Left hindlimb (tissue), 1 donor: ENCODE results near the gene PLCG2.

ENCODE experiments used
- DNase-seq: peaks from one replicate; pipeline ENCODE4 v3.0.0-alpha.2; 2018

PLCG2 gene

DNA sequence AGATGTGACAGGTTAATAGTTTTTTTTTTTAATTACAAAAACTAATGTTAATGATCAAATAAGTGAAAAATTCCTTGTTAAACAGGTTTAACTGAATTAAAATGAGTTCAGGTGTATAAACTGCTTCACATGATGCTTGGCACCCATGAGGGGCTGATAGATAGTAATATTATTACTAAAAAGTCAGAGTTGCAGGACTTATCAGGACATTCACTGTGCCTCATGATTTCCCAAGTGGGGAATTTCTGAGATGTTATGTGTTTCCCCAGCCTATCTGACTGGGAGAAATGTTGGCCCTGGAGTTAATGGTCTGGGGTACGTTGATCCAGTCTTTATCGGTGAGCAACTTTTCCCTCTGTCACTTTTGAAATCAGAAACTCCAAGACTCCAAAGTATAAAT lies 102.1 kb downstream of the PLCG2 start:
- DNase-seq, result no peak

GRCh38 chr16:81882559-81882958 lies 103.5 kb downstream of the PLCG2 start:
- DNase-seq, result no peak

DNA sequence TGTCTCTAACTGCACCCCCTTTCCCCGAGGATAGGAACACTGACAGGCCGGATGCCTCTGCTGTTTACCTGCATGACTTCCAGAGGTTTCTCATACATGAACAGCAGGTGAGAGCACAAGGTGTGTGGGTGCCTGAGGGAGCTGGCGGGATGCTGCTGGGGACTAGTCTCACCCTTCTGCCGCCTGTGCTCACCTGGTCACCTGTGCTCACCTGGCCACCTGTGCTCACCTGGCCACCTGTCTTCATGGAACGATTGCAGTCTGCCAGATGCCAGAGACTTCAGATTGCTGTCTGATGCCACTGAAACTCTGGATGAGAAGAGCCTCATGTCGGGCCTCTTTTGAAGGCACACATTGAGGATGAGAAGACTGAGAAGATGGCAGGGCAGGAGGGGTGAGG lies 104.1 kb downstream of the PLCG2 start:
- no peak for DNase-seq

DNA sequence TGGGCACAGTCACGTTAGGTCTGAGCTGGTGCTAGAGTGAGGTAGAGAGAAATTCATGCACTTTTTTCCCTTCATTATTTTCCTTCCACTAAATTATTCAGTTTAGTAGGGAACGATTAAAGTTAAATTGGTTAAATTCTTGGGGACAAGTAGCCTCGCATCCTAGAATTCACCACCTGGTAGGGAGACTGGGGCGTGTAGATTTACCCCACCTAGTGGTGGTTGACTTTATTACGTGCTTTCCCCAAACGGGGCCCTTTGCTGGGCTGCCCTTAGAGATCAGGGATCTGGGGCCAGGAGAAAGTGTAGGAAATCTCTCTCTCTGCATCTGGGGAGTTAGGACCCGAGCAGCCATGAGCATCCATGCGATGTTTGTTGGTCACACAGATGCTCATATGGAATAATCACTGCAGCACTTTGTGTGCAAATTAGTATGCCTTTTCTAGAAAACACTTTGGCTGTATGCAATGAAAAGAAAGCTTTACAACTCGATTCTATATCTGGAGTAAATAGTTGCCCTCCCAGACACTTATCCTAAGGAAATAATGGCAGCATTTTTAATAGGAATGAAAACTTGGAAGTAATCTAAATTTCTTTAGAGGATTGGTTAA lies 107.0 kb downstream of the PLCG2 start:
- DNase-seq, result no peak

DNA sequence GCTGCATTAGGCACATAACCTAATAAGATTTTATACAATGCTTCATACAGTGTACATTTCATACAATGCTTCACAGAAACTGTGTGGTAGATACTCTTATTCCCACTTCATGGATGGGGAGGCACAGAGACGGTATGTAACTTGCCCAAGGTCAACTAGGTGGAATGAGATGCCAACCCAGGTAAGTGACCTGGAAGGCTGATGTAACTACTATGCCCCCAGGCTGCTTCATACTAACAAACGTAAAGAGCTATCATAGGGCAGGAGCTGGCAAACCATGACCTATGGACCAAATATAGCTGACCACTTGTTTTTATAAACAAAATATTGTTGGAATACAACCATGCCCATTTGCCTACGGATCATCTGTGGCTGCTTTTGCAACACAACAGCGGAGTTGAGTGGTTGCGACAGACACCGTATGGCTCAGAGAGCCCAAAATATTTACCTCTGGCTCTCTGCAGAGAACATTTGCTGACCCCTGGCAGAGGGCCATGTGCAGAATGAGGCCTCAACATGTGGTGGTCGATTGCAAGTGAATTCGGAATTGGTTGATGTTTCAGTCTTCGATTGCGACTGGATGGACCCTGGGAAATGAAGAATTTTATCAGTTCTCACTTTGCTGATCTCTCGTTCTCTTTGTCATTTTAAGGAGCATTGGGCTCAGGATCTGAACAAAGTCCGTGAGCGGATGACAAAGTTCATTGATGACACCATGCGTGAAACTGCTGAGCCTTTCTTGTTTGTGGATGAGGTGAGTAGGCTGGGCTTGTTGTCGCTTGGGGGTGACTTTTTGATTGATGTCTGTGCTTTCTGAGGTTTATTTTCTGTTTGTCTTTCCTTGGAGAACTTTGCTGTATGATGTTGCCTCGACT lies 109.7 kb downstream of the PLCG2 start:
- no peak for DNase-seq

DNA sequence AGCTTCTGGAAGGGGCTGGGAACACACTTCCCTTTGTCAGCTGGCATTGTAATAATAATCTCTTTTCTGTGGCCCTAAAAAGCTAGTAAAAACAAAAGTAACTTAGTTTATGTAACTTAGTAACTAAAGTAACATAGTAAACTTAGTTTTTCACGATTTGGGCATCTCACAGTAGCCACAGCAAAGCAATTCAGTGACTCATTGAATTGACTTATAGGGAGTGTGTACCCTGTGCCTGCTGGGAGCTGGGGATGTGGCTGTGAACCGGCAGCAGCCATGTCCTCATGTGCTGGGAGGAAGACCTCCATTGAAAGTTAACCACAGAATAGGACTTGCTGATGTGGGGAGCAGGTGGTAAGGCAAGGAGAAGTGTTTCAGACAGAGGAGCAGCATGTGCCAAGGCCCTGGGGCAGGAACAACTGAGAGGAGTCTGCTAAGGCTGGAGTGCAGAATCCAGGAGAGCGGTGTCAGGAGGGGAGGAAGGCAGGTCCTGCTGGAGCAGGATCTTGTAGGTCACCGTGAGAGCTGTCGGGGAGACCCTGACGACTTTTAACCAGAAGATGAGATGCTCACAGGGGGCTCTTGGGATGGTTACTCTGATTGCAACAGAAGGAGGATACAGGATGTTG lies 112.8 kb downstream of the PLCG2 start:
- DNase-seq, result no peak

GRCh38 chr16:81894592-81894991 lies 115.5 kb downstream of the PLCG2 start:
- DNase-seq, result no peak

DNA sequence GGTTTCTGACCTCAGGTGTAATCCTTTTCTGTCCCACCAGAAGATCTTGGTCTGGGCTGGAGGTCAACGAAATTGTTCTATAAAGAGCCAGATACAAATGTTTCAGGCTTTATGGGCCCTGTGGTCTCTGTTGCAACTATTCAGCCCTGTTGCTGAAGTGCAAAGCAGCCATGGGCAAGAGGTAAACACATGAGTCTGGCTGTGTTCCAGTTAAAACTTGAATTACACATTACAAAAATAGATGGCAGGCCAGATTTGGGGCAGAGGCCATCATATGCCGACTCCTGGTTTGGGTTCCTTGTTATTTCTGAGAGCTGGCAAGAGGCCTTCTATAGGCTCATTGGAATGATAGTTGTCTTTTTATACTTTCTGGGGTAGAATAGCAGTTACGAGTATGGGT lies 117.8 kb downstream of the PLCG2 start:
- no peak for DNase-seq

DNA sequence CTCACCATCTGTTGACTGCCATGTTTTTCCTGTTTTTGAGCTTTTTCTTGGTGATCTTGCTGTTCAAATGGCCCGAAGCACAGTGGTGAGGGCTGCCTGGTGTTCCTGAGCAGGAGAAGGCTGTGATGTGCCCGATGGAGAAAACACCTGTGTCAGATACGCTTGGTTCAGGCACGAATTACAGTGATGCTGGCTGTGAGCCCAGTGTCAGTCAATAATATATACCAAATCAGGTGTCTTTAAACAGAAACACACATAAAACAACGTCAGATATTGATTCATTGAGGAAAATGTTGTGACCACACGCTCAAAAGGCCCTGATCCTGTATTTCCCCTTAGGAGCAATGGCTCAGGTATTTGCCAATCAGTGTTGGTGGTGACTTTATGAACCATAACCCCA lies 120.5 kb downstream of the PLCG2 start:
- DNase-seq, result no peak

DNA sequence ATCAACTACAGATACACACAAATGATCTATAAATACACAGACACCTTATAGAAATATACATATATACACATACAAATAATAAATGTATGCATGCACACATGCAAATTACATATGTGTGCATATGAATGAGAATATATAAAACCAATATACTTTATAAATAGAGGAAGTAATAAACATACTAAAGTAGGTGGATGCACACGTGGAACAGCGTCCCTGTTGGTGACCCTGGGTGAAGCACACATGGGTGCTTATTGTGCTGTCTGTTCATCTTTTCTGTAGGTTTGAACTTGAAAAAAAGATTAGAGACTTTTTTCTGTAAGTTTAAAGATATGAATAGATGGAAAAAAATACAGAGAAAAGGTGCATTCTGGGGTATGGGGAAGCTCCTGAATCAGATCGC lies 120.9 kb downstream of the PLCG2 start:
- no peak for DNase-seq

- no peak for DNase-seq
These were observed 121.4 kb downstream of the PLCG2 start for GRCh38 chr16:81900456-81900855.

DNA sequence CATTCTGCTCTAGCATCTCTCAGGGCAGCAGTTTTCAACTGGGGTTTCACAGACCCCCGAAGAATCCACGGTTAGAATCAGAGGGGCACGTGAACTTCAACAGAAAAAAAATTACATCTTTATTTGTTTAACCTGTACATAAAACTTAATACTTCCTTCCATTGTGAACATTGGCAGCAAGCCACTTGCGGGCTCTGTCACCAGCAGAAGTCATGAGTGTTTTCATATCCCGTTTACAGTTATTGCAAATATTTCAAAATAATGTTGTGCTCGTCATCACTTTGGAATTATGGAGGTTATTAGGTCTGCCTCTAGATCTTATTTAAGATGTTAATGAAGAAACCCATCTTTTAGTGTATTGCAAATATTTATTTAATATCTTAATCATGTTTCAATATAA lies 122.4 kb downstream of the PLCG2 start:
- DNase-seq, result no peak

- DNase-seq, result no peak
These were observed 122.9 kb downstream of the PLCG2 start for GRCh38 chr16:81902025-81902424.

DNA sequence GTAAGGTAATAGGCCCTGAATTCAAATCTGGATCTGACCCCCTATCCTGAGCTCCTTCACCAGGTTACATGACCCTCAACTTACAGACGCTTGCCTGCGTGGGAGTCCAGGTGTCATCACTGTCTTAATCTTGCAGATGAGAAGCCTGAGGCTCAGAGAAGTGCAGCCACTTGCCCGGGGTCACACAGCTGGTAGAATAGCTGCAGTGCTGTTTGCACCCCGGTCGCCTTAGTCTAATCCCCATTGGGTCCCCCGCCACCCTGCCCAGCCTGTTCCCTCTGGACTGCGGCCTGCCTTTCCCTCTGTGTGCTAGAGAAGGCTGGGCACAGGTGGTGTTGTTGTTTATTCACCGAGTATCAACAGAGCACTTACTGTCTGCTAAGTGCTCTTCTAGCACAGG lies 125.2 kb downstream of the PLCG2 start:
- no peak for DNase-seq

- DNase-seq, result no peak
These were observed 126.2 kb downstream of the PLCG2 start for GRCh38 chr16:81905277-81905676.

DNA sequence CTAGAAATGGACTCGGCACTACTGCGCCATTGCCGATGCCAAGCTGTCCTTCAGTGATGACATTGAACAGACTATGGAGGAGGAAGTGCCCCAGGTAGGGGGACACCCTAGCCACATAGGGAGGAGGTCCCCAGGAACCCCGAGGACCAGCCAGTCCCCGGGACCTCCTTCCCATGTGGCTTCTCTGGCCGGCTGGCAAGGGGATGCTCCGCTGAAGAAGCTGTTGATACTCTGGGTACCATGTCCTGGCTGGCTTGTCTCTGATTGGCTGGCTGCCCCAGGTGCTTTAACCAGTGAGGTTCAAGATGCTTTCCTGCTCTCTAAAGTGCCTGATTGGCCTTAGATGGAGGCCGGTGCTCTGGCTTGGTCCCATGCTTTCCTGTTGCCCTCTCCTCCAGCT lies 128.6 kb downstream of the PLCG2 start:
- no peak for DNase-seq

DNA sequence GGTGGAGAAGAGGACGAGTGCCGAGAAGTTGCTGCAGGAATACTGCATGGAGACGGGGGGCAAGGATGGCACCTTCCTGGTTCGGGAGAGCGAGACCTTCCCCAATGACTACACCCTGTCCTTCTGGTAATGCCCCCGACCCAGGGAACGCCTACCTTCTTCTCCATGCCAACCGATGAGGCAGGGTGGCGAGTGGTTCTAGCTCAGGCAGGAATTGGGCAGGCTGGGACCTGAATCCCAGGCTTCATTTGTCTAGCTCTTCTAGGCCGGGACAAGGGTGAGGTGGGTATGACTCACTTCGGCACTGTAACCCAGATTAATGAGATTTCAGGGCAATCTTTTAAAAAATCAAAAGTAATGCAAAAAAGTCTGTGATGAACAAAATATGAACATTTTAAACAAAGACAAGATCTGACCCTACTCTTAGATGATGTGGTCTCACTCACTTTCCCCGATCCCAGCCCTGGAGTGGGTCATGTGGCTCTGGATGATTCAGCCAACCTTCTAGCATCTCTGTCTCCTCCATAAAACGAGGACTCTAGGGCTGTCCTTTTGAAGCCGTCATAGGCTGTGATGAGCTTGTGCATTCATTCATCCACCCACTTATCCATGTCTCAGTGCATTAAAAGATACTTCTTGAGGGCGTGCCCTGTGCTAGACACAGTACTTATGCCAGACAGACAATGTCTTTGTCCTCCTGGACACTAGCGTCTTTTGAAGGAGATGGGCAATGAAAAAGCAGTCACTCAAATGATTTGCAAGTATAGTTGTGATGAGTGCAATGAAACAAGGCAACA lies 129.6 kb downstream of the PLCG2 start:
- no peak for DNase-seq

- no peak for DNase-seq
These were observed 131.3 kb downstream of the PLCG2 start for GRCh38 chr16:81910366-81910885.

DNA sequence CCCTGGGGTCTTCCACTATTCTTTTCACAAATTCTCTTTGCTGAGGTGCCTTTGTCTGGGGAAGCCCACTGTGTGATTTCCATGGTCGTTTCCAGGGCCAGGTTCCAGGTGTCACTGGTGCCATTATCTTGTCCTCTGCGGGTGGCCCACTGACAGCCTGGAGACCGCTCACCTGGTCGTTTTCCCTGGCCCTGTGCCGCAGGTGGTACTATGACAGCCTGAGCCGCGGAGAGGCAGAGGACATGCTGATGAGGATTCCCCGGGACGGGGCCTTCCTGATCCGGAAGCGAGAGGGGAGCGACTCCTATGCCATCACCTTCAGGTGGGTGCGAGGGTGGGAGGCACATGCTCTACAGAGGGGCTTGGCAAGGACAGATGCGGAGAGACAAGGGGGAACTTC lies 133.3 kb downstream of the PLCG2 start:
- DNase-seq, result no peak

GRCh38 chr16:81913222-81913621 lies 134.1 kb downstream of the PLCG2 start:
- DNase-seq, result no peak

DNA sequence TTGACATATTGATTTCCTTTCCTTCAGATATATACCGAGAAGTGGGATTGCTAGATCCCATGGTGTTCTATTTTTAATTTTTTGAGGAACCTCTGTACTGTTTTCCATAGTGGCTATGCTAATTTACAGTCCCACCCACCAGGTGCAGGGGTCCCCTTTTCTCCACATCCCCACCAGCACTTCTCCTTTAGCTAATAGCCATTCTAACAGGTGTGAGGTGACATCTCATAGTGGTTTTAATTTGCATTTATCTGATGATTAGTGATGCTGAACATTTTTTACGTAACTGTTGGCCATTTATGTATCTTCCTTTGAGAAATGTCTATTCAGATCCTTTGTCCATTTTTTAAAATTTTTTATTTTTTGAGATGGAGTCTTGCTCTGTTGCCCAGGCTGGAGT lies 138.3 kb downstream of the PLCG2 start:
- DNase-seq, result no peak

DNA sequence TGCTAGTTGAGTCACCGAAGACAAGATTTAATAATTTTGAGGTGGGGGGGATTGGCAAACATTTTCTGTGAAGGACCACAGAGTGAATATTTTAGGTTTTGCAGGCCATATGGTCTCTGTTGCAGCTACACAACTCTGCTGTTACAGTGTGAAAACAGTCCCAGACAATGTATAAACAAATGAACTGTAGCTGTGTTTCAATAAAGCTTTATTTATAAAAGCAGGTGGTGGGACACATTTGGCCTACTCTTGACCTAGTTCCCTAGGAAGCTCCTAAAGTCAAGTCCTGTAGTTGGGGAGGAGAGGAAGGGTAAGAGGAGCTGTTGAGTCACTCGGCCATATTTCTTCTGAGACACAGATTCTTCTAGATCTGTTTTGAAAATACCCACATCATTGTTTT lies 139.8 kb downstream of the PLCG2 start:
- no peak for DNase-seq

DNA sequence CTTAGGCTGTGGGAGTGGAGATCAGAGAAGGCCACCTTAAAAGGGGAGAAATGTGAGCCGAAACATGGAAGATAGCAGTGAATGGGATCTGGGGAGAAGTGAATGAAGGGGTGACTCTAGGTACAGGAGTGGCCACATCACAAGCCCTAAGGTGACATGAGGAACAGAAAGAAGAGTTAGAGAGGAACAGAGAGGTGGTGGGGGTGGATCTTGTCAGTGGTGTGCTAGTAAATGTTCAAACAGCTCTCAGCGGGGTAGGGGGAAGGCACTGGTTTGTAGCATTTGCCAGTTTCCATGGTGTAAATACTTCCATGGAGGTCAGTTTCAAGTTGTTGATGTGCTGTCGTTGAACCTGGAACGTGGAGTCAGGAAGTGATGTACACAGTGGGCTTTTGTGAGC lies 141.4 kb downstream of the PLCG2 start:
- no peak for DNase-seq
